ENCODE data around the gene GHSR. TPM values are rescaled to one million over a fixed set of nuclear protein-coding genes. Genes with fewer than 3 reads are reported as not detected.

Gene GHSR
- total and polyA plus RNA-seq, 2 experiments from 2014 or later, result not detected

GRCh38 chr3:172394692-172395091 is 53.6 kb downstream of the GHSR start:
- Histone ChIP-seq H3K36me3 (replicated peaks; ENCODE audit: insufficient read depth, low read depth) (no peaks in the 10 kb centered on the region), H3K27ac (no peak overlapping the region), H3K27me3 (no peaks in the 10 kb centered on the region), H3K4me3 (no peak overlapping the region), H3K9me3 (ENCODE audit: low read depth) (no peaks in the 10 kb centered on the region), H3K4me2 (no peak overlapping the region), H2AFZ (no peak overlapping the region), H4K20me1 (ENCODE audit: insufficient read depth, poor library complexity, severe bottlenecking) (no peaks in the 10 kb centered on the region), H3K9me2 (replicated peaks; ENCODE audit: insufficient read depth) (no peaks in the 10 kb centered on the region), H3K79me2 (peaks cover 7% of the 10 kb centered on the region), H3K4me1 (ENCODE audit: insufficient read depth) (no peaks in the 10 kb centered on the region)
- DNase-seq (ENCODE audit: low spot score), result no peak
- TF ChIP-seq CTCF (IDR thresholded peaks at IDR 0.05; ENCODE audit: poor library complexity) (no peak), EZH2 (IDR thresholded peaks at IDR 0.05; ENCODE audit: borderline replicate concordance) (no peak), EZH2phosphoT487 (IDR thresholded peaks at IDR 0.05; ENCODE audit: low read depth, severe bottlenecking, unreplicated experiment) (no peak)
- whole genome bisulfite sequencing (ENCODE audit: low lambda C conversion rate, missing lambda C conversion rate), result 97% methylated on average over 2 of the region's 2 CpGs

Other genes with a start within 250 kb of the GHSR start
- gene TNFSF10, start 75.0 kb upstream of the GHSR start, total RNA-seq, result 21.3 and 21.9 TPM in 2 replicates
- gene TNFSF10, start 75.0 kb upstream of the GHSR start, polyA plus RNA-seq, result 12.7 and 13.0 TPM in 2 replicates